ENCODE measurements around the gene CDK2AP2.
"Not testable (repeated sequence)": the region's sequence is repeated elsewhere in the genome, so short reads cannot be mapped to it uniquely, and the experiment has no call there.

CDK2AP2 gene

DNA sequence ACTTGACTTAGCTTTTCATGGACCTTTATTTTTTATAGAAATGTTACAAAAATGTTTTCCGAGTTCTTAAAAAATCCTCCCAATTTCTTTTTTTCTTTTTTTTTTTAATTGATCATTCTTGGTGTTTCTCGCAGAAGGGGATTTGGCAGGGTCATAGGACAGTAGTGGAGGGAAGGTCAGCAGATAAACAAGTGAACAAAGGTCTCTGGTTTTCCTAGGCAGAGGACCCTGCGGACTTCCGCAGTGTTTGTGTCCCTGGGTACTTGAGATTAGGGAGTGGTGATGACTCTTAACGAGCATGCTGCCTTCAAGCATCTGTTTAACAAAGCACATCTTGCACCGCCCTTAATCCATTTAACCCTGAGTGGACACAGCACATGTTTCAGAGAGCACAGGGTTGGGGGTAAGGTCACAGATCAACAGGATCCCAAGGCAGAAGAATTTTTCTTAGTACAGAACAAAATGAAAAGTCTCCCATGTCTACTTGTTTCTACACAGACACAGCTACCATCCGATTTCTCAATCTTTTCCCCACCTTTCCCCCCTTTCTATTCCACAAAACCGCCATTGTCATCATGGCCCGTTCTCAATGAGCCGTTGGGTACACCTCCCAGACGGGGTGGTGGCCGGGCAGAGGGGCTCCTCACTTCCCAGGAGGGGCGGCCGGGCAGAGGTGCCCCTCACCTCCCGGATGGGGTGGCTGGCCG is 30.5 kb downstream of the CDK2AP2 start:
- not testable (repeated sequence) for DNase-seq, H3K4me1 Mint-ChIP-seq, H3K27ac Mint-ChIP-seq

DNA sequence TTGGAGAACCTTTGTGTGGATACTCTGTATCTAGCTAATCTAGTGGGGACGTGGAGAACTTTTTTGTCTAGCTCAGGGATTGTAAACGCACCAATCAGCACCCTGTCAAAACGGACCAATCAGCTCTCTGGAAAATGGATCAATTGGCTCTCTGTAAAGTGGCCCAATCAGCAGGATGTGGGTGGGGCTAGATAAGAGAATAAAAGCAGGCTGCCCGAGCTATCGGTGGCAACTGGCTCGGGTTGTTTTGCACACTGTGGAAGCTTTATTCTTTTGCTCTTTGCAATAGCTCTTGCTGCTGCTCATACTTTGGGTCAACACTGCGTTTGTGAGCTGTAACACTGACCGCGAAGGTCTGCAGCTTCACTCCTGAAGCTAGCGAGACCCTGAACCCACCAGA is 31.3 kb downstream of the CDK2AP2 start:
- not testable (repeated sequence) for H3K4me3 Mint-ChIP-seq; H3K36me3 Mint-ChIP-seq (ENCODE audit: low read depth); H3K27me3 Mint-ChIP-seq; ATAC-seq; DNase-seq; H3K4me1 Mint-ChIP-seq; H3K9me3 Mint-ChIP-seq; H3K27ac Mint-ChIP-seq

More for the DNA sequence above, 30.5 kb downstream of the CDK2AP2 start:
- not testable (repeated sequence) for ATAC-seq; H3K9me3 Mint-ChIP-seq; H3K4me3 Mint-ChIP-seq; H3K36me3 Mint-ChIP-seq (ENCODE audit: low read depth); H3K27me3 Mint-ChIP-seq

DNA sequence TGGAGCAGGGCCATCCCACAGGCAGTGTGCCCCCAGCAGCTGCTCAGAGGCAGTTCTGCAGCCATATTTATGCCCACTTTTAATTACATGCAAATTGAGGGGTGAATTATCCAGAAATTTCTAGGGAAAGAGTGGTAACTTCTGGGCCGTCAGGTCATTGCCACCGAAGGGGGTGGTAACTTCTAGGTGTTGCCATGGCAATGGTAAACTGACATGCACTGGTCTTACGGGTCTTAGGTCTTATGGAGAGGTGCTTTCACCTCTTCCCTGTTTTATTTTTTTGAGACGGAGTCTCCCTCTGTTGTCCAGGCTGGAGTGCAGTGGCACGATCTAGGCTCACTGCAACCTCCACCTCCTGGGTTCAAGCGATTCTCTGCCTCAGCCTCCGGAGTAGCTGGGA is 35.1 kb downstream of the CDK2AP2 start:
- Mint-ChIP-seq H3K9me3 (no peaks in the 10 kb centered on the region), H3K27me3 (no peaks in the 10 kb centered on the region), H3K4me3 (no peak overlapping the region), H3K4me1 (peaks cover 14% of the 10 kb centered on the region), H3K36me3 (ENCODE audit: low read depth) (no peaks in the 10 kb centered on the region), H3K27ac (no peak overlapping the region)
- DNase-seq (no peak), ATAC-seq (no peak)

DNA sequence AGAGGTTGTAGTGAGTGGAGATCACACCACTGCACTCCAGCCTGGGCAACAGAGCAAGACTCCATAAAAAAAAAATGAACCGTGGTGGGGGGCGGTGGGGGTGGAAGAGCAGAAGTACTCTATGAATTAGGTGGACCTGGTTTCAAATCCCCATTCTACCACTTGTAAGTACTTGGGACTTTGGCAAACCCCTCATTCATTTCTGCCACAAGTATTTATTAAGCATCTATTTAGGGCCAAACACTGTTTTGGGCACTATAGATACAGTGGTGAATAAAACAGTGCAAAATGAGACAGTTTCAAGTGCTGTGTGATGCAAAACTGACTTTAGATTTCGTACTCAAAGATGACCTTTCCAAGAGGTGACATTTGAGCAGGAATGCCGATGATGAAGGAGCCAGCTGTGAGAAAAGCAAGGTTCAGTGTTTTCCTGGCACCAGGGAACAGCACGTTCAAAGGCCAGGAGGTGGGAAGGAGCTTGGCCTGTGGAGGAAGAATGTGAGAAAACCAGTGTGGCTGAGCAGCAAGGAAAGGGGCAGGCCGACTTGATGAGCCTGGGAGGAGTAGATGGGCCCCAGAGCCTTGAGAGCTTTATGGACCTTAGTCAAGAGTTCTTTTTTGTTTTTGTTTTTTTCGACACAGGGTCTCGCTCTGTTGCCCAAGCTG is 37.5 kb downstream of the CDK2AP2 start:
- H3K4me1 Mint-ChIP-seq = peaks cover 25% of the 10 kb centered on the region
- no peaks in the 10 kb centered on the region for H3K27me3 Mint-ChIP-seq
- ATAC-seq (no peak), DNase-seq (no peak)
- no peaks in the 10 kb centered on the region for H3K9me3 Mint-ChIP-seq
- H3K36me3 Mint-ChIP-seq (ENCODE audit: low read depth) = no peaks in the 10 kb centered on the region
- peak overlapping the region; percentile 45 for H3K4me3 Mint-ChIP-seq
- H3K27ac Mint-ChIP-seq = peak overlapping the region; percentile 46

DNA sequence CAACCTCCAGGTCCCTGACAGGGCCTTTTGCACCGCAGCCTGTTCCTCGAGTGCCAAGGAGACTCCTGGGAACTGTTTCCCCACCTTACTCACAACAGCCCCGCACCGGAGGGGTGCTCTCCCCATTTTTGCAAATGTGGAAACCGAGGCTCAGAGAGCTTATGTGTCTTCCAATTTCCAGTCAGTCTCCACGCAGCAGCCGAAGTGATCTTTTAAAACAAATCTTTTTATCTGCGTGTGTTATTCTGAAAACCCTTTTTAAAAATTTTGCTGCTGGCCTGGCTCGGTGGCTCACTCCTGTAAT is 38.5 kb downstream of the CDK2AP2 start:
- Mint-ChIP-seq H3K4me3 (peak overlapping the region; percentile 72), H3K27ac (peak overlapping the region; percentile 65), H3K4me1 (peaks cover 30% of the 10 kb centered on the region), H3K27me3 (no peaks in the 10 kb centered on the region), H3K9me3 (no peaks in the 10 kb centered on the region), H3K36me3 (ENCODE audit: low read depth) (no peaks in the 10 kb centered on the region)
- DNase-seq = no peak
- ATAC-seq = no peak

DNA sequence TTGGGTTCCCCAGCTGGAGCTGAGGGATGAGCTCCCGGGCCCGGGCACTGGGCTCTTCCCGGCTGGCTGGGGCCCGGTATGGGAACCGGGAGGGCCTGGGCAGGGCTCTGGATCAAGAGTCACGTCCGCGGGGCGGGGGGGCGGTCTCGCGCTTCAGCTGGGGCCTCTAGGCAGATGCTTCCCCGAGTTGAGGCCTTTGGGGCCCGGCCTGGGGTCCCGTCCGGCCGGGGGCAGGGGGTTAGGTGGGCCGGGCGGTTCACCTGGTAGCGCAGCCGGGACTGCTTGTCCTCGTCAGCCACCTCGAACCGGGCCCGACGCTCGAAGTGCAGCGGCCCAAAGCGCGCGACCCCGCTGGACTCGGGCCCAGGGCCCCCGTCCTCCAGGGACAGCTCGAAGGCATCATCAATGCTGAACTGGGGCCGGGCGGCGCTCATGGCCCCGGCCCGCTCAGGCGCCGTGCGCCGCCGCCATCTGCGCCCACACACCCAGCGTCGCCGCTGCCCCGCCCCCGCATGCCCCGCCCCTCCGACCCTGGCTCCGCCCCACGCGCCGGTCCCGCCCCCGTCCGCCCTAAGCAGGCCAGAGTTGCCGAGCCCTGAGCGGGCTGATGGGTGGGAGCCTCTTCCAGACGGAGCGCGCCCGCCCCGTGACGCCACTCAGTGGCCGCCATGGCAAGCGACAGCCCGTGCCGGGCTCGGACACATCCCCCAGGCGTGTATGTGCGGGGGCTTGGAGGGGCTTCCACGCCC is 39.0 kb downstream of the CDK2AP2 start, which contains the start of gene TMEM134:
TSS of gene TMEM134 (minus strand) at position 493 of the 749 bp plus-strand sequence. CDS start at position 434, 59 bp downstream.
- Mint-ChIP-seq H3K4me3 (peak within 1 kb of the TSS; percentile 91), H3K4me1 (peaks cover 34% of the 10 kb centered on the region), H3K9me3 (no peaks in the 10 kb centered on the region), H3K27me3 (no peaks in the 10 kb centered on the region), H3K27ac (peak within 1 kb of the TSS; percentile 88), H3K36me3 (ENCODE audit: low read depth) (no peaks in the 10 kb centered on the region)
- ATAC-seq = peak; percentile 87
- peak; percentile 93 for DNase-seq

DNA sequence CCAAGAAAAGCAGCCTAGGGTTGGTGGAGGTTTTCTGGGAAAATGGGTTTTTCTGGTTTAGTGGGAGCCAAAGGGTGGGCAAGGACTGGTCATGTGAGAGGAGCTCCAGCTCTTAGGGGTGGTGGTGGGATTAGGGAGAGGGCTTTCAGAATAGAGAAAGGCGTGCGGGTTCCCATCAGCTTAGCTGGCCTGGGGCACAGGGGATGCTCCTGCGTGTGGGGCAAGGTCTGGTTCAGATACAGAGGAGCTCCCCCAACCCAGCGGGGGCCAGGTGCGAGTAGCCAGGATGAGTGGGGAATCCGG is 39.6 kb downstream of the CDK2AP2 start:
- Mint-ChIP-seq H3K27me3 (no peaks in the 10 kb centered on the region), H3K9me3 (no peaks in the 10 kb centered on the region), H3K4me1 (peaks cover 34% of the 10 kb centered on the region), H3K36me3 (ENCODE audit: low read depth) (no peaks in the 10 kb centered on the region), H3K4me3 (peak overlapping the region; percentile 91), H3K27ac (peak overlapping the region; percentile 88)
- DNase-seq (peak; percentile 41), ATAC-seq (peak; percentile 0)

DNA sequence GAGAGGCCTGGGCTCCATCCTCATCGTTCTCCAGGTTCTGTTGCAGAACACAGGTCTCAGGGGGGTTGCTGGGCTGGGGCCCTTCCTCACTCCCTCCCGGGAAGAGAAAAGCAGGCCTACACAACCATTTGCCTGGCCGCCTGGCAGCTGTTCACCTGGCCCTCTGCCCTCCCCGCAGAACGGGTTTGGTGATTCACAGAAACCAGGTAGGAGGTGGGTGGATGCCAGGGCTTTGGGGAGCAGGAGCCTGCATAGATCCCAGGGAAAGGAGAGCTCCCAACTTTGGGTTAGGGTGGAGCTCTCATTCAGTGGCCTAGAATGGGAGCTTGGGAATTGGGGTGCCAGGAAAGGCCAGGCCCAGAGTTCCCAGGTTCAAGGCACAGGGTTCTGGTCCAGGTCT is 39.9 kb downstream of the CDK2AP2 start:
- Mint-ChIP-seq H3K27me3 (no peaks in the 10 kb centered on the region), H3K4me1 (peaks cover 35% of the 10 kb centered on the region), H3K4me3 (peak overlapping the region; percentile 91), H3K9me3 (no peaks in the 10 kb centered on the region), H3K27ac (peak overlapping the region; percentile 88), H3K36me3 (ENCODE audit: low read depth) (no peaks in the 10 kb centered on the region)
- DNase-seq = no peak
- ATAC-seq = no peak

DNA sequence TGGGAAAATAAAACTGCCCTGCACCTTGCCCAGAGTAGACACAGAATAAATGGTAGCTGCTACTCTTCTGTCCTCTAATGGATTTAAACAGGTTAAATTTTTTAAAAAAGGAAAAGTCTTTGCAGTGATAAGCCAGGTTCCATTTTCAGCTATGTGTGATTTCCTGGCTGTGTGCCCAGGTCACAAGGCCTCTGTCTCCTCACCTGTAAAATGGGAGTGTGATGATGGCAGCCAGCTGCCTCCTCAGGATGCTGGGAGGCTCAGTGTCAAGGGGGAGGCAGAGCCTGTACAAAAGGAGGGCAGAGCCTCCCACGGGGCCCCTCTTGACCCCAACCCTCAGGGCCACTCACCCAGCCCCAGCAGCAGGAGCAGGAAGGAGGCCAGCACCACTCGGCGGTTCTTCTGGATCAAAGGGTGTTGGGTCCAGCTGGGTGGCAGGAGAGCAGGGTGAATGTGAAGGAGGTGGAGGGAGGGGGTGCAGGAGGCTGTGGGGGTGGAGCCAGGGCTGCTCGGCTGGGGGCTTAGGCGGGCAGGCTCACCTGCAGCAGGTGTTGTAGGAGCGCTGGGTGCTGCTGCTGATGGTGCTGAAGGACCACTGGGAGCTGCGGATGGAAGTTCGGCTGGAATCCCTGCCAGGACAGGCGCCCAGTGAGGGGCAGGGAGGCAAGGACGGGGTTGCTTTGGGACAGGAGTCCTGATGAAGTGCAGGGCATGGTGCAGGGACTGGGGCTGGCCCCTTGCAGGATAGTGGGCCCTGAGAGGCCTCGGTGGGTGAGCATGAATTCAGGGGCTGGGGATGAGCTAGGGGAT is 40.8 kb downstream of the CDK2AP2 start:
- Mint-ChIP-seq H3K9me3 (no peaks in the 10 kb centered on the region), H3K4me1 (peaks cover 38% of the 10 kb centered on the region), H3K27ac (peak overlapping the region; percentile 62), H3K36me3 (ENCODE audit: low read depth) (no peaks in the 10 kb centered on the region), H3K4me3 (peak overlapping the region; percentile 91), H3K27me3 (no peaks in the 10 kb centered on the region)
- no peak for DNase-seq
- no peak for ATAC-seq

DNA sequence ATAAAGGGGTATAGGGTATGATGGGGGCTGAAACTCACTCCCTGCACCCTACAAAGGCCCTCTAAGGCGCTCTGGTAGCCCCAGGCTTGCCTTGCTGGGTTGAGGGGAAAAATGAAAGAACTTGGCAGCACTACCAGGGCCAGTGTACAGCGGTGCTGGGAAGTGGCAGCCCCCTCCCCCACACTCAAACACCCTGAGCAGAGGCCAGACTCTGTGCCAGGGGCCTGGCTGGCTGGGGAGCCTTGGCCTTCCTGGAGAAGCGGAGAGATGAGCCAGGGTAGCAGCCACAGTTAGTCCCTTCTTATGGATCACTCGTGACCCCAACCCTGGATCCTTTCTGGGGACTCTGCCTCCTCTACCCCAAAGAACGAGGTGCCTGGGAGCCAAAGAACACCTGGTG is 41.6 kb downstream of the CDK2AP2 start:
- Mint-ChIP-seq H3K36me3 (ENCODE audit: low read depth) (no peaks in the 10 kb centered on the region), H3K27me3 (no peaks in the 10 kb centered on the region), H3K4me1 (peaks cover 38% of the 10 kb centered on the region), H3K9me3 (no peaks in the 10 kb centered on the region), H3K27ac (peak overlapping the region; percentile 62), H3K4me3 (no peak overlapping the region)
- ATAC-seq = no peak
- no peak for DNase-seq

DNA sequence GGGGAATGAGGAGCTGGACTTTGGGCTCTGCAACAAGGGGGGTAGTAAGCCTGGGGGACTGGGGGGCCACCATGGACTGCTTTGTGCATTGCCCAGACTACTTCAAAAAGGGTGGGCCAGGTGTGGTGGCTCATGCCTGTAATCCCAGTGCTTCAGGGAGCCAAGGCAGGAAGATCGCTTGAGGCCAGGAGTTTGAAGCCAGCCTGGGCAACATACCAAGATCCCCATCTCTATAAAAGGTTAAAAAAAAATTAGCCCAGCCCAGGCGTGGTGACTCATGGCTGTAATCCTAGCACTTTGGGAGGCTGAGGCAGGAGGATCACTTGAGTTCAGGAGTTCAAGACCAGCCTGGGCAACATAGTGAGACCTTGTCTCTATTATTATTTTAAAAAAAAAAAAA is 42.4 kb downstream of the CDK2AP2 start:
- not testable (repeated sequence) for H3K9me3 Mint-ChIP-seq; ATAC-seq; H3K27me3 Mint-ChIP-seq; DNase-seq; H3K36me3 Mint-ChIP-seq (ENCODE audit: low read depth)
- H3K27ac Mint-ChIP-seq = peak overlapping the region; percentile 82
- H3K4me3 Mint-ChIP-seq = peak overlapping the region; percentile 84
- H3K4me1 Mint-ChIP-seq = peaks cover 36% of the 10 kb centered on the region

DNA sequence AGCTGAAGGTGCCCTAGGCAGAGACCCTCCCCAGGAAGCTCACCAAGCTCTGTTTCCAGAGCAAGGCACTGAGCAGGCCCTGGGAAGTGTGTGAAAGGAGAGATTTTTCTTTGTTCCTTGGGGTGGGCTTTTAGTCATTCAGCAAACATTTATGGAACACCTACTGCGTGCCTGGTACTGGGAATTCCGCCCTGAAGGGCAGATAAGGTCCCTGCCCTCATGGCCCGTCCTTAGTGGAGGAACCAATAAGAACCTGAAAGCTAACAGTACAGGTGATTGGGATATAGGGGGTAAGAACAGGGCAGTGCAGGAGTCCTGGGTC is 42.8 kb downstream of the CDK2AP2 start:
- no peak for ATAC-seq
- H3K4me1 Mint-ChIP-seq = peaks cover 36% of the 10 kb centered on the region

DNA sequence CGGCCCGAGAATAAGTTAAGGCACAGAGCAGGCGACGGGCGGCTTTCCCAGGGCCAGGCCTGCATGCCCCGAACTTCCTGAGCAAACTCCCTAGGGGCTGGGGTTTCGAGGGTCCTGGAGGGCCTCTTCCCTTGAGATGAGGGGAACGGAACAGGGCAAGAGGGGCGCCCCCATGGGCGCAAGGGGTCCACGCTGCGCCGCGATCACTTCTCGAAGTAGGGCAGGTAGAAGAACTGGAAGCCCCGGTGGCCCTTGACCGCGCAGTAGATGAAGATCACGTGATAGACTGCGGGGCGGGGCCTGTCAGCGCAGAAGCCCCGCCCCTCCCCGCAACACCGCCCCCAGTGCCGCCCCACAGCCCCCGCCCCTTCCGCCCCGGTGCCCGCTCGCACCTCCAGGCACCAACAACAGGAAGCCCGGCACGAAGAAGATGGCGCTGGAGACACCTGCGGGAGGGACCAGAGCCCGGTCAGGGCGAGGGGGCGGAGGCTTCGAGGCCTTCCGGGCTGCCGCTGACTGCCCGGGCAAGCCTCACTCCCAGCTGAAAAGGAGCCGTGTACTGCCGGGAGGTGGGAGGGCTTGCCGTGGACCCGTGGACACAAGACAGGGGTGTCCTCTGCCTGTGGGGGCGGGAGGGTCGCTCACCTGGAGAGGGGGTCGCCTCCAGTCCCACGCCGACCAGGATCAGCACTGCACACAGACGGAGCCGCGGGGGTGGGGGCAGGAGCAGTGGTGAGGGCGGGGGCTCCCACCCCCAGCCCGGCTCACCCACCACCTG is 43.4 kb downstream of the CDK2AP2 start:
- Mint-ChIP-seq H3K9me3 (no peaks in the 10 kb centered on the region), H3K27ac (peak overlapping the region; percentile 82), H3K4me1 (peaks cover 41% of the 10 kb centered on the region), H3K36me3 (ENCODE audit: low read depth) (no peaks in the 10 kb centered on the region), H3K4me3 (peak overlapping the region; percentile 84), H3K27me3 (no peaks in the 10 kb centered on the region)
- peak; percentile 94 for DNase-seq
- ATAC-seq = peak; percentile 77

More for the DNA sequence above, 42.8 kb downstream of the CDK2AP2 start:
- H3K9me3 Mint-ChIP-seq = no peaks in the 10 kb centered on the region
- no peaks in the 10 kb centered on the region for H3K36me3 Mint-ChIP-seq (ENCODE audit: low read depth)
- no peak for DNase-seq
- H3K27me3 Mint-ChIP-seq = no peaks in the 10 kb centered on the region
- H3K4me3 Mint-ChIP-seq = peak overlapping the region; percentile 84
- H3K27ac Mint-ChIP-seq = peak overlapping the region; percentile 82

Measured in activated naive CD8-positive, alpha-beta T cell treated with anti-CD3 and anti-CD28 coated beads, Interleukin-2, amount 50 U/mL, for 24 hours (primary cell).